Measurements from ENCODE around the gene L3MBTL4.

Gene L3MBTL4

GRCh38 chr18:6366776-6367175 lies 47.9 kb downstream of the L3MBTL4 start:
- no peak for TF ChIP-seq CTCF (IDR thresholded peaks at IDR 0.05; ENCODE audit: low read depth, low read length, missing control alignments)
- no peak for DNase-seq (ENCODE audit: low read depth)
- H3K4me3 ChIP-seq (ENCODE audit: low read depth, low read length): no peak overlapping the region

- no peak for DNase-seq (ENCODE audit: low read depth)
- TF ChIP-seq CTCF (IDR thresholded peaks at IDR 0.05; ENCODE audit: low read depth, low read length, missing control alignments): no peak
- H3K4me3 ChIP-seq (ENCODE audit: low read depth, low read length): no peak overlapping the region
These were observed 49.3 kb downstream of the L3MBTL4 start for GRCh38 chr18:6365385-6365784.

- peak overlapping the region; percentile 28; the same call in 1 of the 2 replicates for H3K4me3 ChIP-seq (ENCODE audit: low read depth, low read length)
- TF ChIP-seq CTCF (IDR thresholded peaks at IDR 0.05; ENCODE audit: low read depth, low read length, missing control alignments): no peak
- DNase-seq (ENCODE audit: low read depth): peak; percentile 56
These were observed 51.5 kb downstream of the L3MBTL4 start for GRCh38 chr18:6363216-6363615.

GRCh38 chr18:6362559-6363129 lies 52.1 kb downstream of the L3MBTL4 start:
- no peak for DNase-seq (ENCODE audit: low read depth)
- H3K4me3 ChIP-seq (ENCODE audit: low read depth, low read length): no peak overlapping the region; the same call in 1 of the 2 replicates
- no peak for TF ChIP-seq CTCF (IDR thresholded peaks at IDR 0.05; ENCODE audit: low read depth, low read length, missing control alignments)

- TF ChIP-seq CTCF (IDR thresholded peaks at IDR 0.05; ENCODE audit: low read depth, low read length, missing control alignments): no peak
- no peak overlapping the region for H3K4me3 ChIP-seq (ENCODE audit: low read depth, low read length)
- no peak for DNase-seq (ENCODE audit: low read depth)
These were observed 57.0 kb downstream of the L3MBTL4 start for GRCh38 chr18:6357668-6358067.

- DNase-seq (ENCODE audit: low read depth): no peak
- no peak for TF ChIP-seq CTCF (IDR thresholded peaks at IDR 0.05; ENCODE audit: low read depth, low read length, missing control alignments)
- H3K4me3 ChIP-seq (ENCODE audit: low read depth, low read length): no peak overlapping the region
These were observed 58.7 kb downstream of the L3MBTL4 start for GRCh38 chr18:6355789-6356589.

All from GM12864 (cell line).